GM19035 (cell line): ENCODE results near the gene RFX1.

Source experiments
- ATAC-seq: cut with Tn5 transposase; IDR thresholded peaks from one replicate; pipeline ENCODE4 v1.9.1; 2021; ENCODE audit not compliant: unreplicated experiment

The RFX1 gene

GRCh38 chr19:13914777-13915176 is 91.3 kb downstream of the RFX1 start:
- no peak for ATAC-seq

- no peak for ATAC-seq
Observed at GRCh38 chr19:13913352-13913751, 92.8 kb downstream of the RFX1 start.
